HepG2 (cell line): ENCODE measurements around the gene ABCC8. TPM values are rescaled to one million over a fixed set of nuclear protein-coding genes. Genes with fewer than 3 reads are reported as not detected.

ENCODE experiments used
- ATAC-seq: fragments of 200-7000 bp; cut with Tn5 transposase; 3 replicates; pipeline ENCODE4 v1.9.1; 2020; ENCODE audit warnings: mild to moderate bottlenecking, moderate library complexity
- BruUV-seq: library from RNA; stranded (reverse); fragments of 400-500 nt; replicated peaks from 2 replicates; lab custom pipeline; 2021; lab: Mats Ljungman, UMichigan
- CTCF ChIA-PET: fragments of 300-600 bp; formaldehyde crosslinking; extraction: SDS; loops from one replicate; lab custom pipeline; 2021; ENCODE audit warnings: low total read pairs, inconsistent platforms, low intra/inter-chr PET ratio; lab: Yijun Ruan, JAX
- POLR2A ChIA-PET: fragments of 350-600 bp; sonication (Branson Sonifier 250); formaldehyde crosslinking; loops from one replicate; lab custom pipeline; 2020; ENCODE audit warnings: antibody characterized with exemption, inconsistent platforms; lab: Yijun Ruan, JAX
- DNase-seq: peaks from one replicate; pipeline ENCODE4 v3.0.0-alpha.2; 2015; ENCODE audit warnings: low spot score
- FAIRE-seq: peaks from 3 replicates; lab custom pipeline; 2011; peaks lifted over from hg19 to GRCh38; lab: Jason Lieb, UNC
- H2AFZ ChIP-seq: one replicate; pipeline ENCODE4 v1.6.1; 2011; ENCODE audit warnings: low read length, inconsistent platforms
- H3K27ac ChIP-seq: fragments of 300-600 bp; 3 replicates; pipeline ENCODE4 v1.8.0; 2011; ENCODE audit warnings: mixed run types, mild to moderate bottlenecking, mixed read lengths, low read length, inconsistent platforms; ENCODE audit not compliant: insufficient read depth; ENCODE audit errors: extremely low read length
- H3K27me3 ChIP-seq, 2 experiments: fragments of 200-600 bp in 1 of 2; 2 replicates in 1 of 2; 3 replicates in 1 of 2; pipeline versions ENCODE4 v1.6.0 to v1.8.0; 2011; ENCODE audit warnings: low read length in 2 of 2, mild to moderate bottlenecking in 2 of 2, moderate library complexity in 2 of 2, inconsistent platforms in 1 of 2; ENCODE audit not compliant: insufficient read depth in 2 of 2, control insufficient read depth in 1 of 2
- H3K36me3 ChIP-seq, 2 experiments: fragments of 200-600 bp in 1 of 2; replicated peaks in 1 of 2; 2 replicates in 1 of 2; 3 replicates in 1 of 2; pipeline versions ENCODE4 v1.5.1 to v1.8.0; 2011; ENCODE audit warnings: low read length in 2 of 2, inconsistent platforms in 1 of 2; ENCODE audit not compliant: insufficient read depth in 2 of 2, control insufficient read depth in 1 of 2
- H3K4me1 ChIP-seq: 2 replicates; pipeline ENCODE4 v1.5.1; 2012; ENCODE audit warnings: low read length, inconsistent platforms; ENCODE audit not compliant: insufficient read depth
- H3K4me2 ChIP-seq: 2 replicates; pipeline ENCODE4 v1.6.0; 2011; ENCODE audit warnings: low read depth, low read length, inconsistent platforms
- H3K4me3 ChIP-seq, 3 experiments: fragments of 200-600 bp in 1 of 3; sonication (generic), shearing (Covaris generic) in 1 of 3; replicated peaks in 1 of 3; 2 replicates each; pipeline ENCODE4 v1.5.1; 2011 to 2016; ENCODE audit warnings: low read length in 3 of 3, inconsistent platforms in 2 of 3, low read depth in 2 of 3, mild to moderate bottlenecking in 2 of 3, control low read depth in 1 of 3, mixed read lengths in 1 of 3; ENCODE audit not compliant: insufficient read depth in 1 of 3
- H3K79me2 ChIP-seq: one replicate; pipeline ENCODE4 v1.6.1; 2011; ENCODE audit warnings: low read length, inconsistent platforms; ENCODE audit not compliant: insufficient read depth
- H3K9ac ChIP-seq: 2 replicates; pipeline ENCODE4 v1.6.0; 2011; ENCODE audit warnings: mild to moderate bottlenecking, low read depth, low read length, inconsistent platforms; ENCODE audit not compliant: insufficient read depth
- H3K9me3 ChIP-seq: 2 replicates; pipeline ENCODE4 v1.5.1; 2012; ENCODE audit warnings: mild to moderate bottlenecking, low read length
- H4K20me1 ChIP-seq: 2 replicates; pipeline ENCODE4 v1.6.0; 2011; ENCODE audit warnings: inconsistent platforms, mild to moderate bottlenecking, low read length, moderate library complexity; ENCODE audit not compliant: insufficient read depth
- GLI4 ChIP-seq: sonication (generic); formaldehyde crosslinking; IDR thresholded peaks from 2 replicates; pipeline ENCODE4 v1.5.1; 2020; ENCODE audit warnings: missing genetic modification reagents, mild to moderate bottlenecking, moderate library complexity, borderline replicate concordance
- POLR2G ChIP-seq: fragments of 200-400 bp; formaldehyde crosslinking; IDR thresholded peaks from 2 replicates; pipeline ENCODE4 v1.6.1; 2018; ENCODE audit warnings: mild to moderate bottlenecking, low read depth, low read length, moderate library complexity
- RBAK ChIP-seq: sonication (generic); formaldehyde crosslinking; IDR thresholded peaks from 2 replicates; pipeline ENCODE4 v1.5.1; 2020; ENCODE audit warnings: mild to moderate bottlenecking, missing genetic modification reagents
- TCF12 ChIP-seq, 2 experiments: fragments of 450-650 bp in 1 of 2; sonication (generic) in 1 of 2; formaldehyde crosslinking in 1 of 2; IDR thresholded peaks; 2 replicates each; pipeline versions ENCODE4 v1.6.1 to v1.8.0; 2017 to 2022; ENCODE audit warnings: antibody characterized with exemption in 1 of 2, mild to moderate bottlenecking in 1 of 2, missing genetic modification reagents in 1 of 2, moderate library complexity in 1 of 2
- ZNF280D ChIP-seq: sonication (generic); formaldehyde crosslinking; IDR thresholded peaks from 2 replicates; pipeline ENCODE4 v1.5.1; 2020; ENCODE audit warnings: mild to moderate bottlenecking, missing genetic modification reagents
- ZNF761 ChIP-seq: sonication (generic); formaldehyde crosslinking; conservative IDR thresholded peaks from 2 replicates; pipeline ENCODE4 v1.4.0; 2020; ENCODE audit warnings: mild to moderate bottlenecking, missing genetic modification reagents
- in situ Hi-C: cut with HindIII; loops from 2 replicates; pipeline ENCODE4 v1.10.0; 2017; ENCODE audit warnings: low pct_unique_long_range_greater_than_20kb; ENCODE audit not compliant: extremely low pct_ligation_motif_present
- intact Hi-C: fragments of 100-400 bp; cut with micrococcal nuclease; formaldehyde crosslinking; loops from one replicate; pipeline ENCODE4 v1.10.0; 2022; ENCODE audit not compliant: unreplicated experiment
- polyA plus RNA-seq, 8 experiments: library from polyadenylated mRNA; depleted of rRNA in 3 of 8; stranded (reverse) in 7 of 8; unstranded in 1 of 8; fragments of >200 nt; fragmentation: Illumina TruSeq in 4 of 8; extraction: Trizol in 4 of 8; gene quantifications; 2 replicates each; pipeline versions ENCODE4 v1.2.1 to v1.2.3, GENCODE V29; 2011 to 2016; ENCODE audit warnings: low read depth in 4 of 8, missing spikeins in 1 of 8, mixed read lengths in 1 of 8; ENCODE audit not compliant: insufficient read depth in 1 of 8
- total RNA-seq, 5 experiments: library from RNA; depleted of rRNA; stranded (reverse); fragments of >200 nt; fragmentation: Illumina TruSeq; extraction: Trizol; gene quantifications; 2 replicates each; pipeline ENCODE4 v1.2.3, GENCODE V29; 2016; ENCODE audit warnings: low read depth in 1 of 5

Gene ABCC8
- total and polyA plus RNA-seq, 2 of the 13 experiments (the other 11 are each of a cell fraction or from before 2014, with no cell fraction given), result not detected

GRCh38 chr11:17399236-17399635 is 77.4 kb downstream of the ABCC8 start:
- Histone ChIP-seq H3K36me3 (no peaks in the 10 kb centered on the region), H3K27ac (no peak overlapping the region), H3K9me3 (no peaks in the 10 kb centered on the region), H3K9ac (no peak overlapping the region), H3K79me2 (no peaks in the 10 kb centered on the region), H3K4me1 (no peaks in the 10 kb centered on the region), H3K4me3 (no peak overlapping the region), H2AFZ (no peak overlapping the region), H4K20me1 (no peaks in the 10 kb centered on the region), H3K4me2 (no peak overlapping the region), H3K27me3 (peaks cover 5 to 61% of the 10 kb centered on the region in 2 experiments; a peak in 4 of 5 replicates)
- DNase-seq (no peak), FAIRE-seq (no peak), ATAC-seq (no peak)
- no peak for TF ChIP-seq TCF12 (IDR thresholded peaks at IDR 0.05)
- no peak for TF ChIP-seq TCF12 (CRISPR knock-in tag; IDR thresholded peaks at IDR 0.05)
- no peak for TF ChIP-seq ZNF280D (CRISPR knock-in tag)
- no peak for TF ChIP-seq GLI4 (CRISPR knock-in tag)
- no peak for TF ChIP-seq RBAK (CRISPR knock-in tag)
- no peak for TF ChIP-seq ZNF761 (CRISPR knock-in tag)
- no peak for TF ChIP-seq POLR2G
- ChIA-PET CTCF (no interaction called here), POLR2A (no interaction called here)
- intact Hi-C loops, result no loop called here
- no TSS peak for BruUV-seq
- in situ Hi-C loops, result no loop called here
